HepG2 (cell line): ENCODE measurements around the gene RAPH1. TPM values are rescaled to one million over a fixed set of nuclear protein-coding genes. Genes with fewer than 3 reads are reported as not detected.

Source experiments
- ETV6 ChIP-seq: sonication (generic); formaldehyde crosslinking; conservative IDR thresholded peaks from 2 replicates; pipeline ENCODE4 v1.4.0; 2020; ENCODE audit warnings: missing genetic modification reagents
- FLYWCH1 ChIP-seq: sonication (generic); formaldehyde crosslinking; IDR thresholded peaks from 2 replicates; pipeline ENCODE4 v1.8.1; 2023; ENCODE audit warnings: mild to moderate bottlenecking, missing genetic modification reagents
- RFX5 ChIP-seq: IDR thresholded peaks from 2 replicates; pipeline ENCODE4 v1.6.1; 2011; ENCODE audit warnings: low read depth, low read length, improper control_type of control experiment
- SMARCC2 ChIP-seq: fragments of 450-650 bp; IDR thresholded peaks from 2 replicates; pipeline ENCODE4 v1.6.1; 2017; ENCODE audit warnings: antibody characterized with exemption, mild to moderate bottlenecking
- SMC3 ChIP-seq: IDR thresholded peaks from 2 replicates; pipeline ENCODE4 v1.6.1; 2011; ENCODE audit warnings: low read length, improper control_type of control experiment
- TCF7 ChIP-seq: sonication (generic); IDR thresholded peaks from 2 replicates; pipeline ENCODE4 v1.6.1; 2016; ENCODE audit warnings: antibody characterized with exemption, low read depth
- ZNF224 ChIP-seq: sonication (generic); formaldehyde crosslinking; IDR thresholded peaks from 2 replicates; pipeline ENCODE4 v1.5.0; 2020; ENCODE audit warnings: mild to moderate bottlenecking, missing genetic modification reagents
- polyA plus RNA-seq, 8 experiments: library from polyadenylated mRNA; depleted of rRNA in 3 of 8; stranded (reverse) in 7 of 8; unstranded in 1 of 8; fragments of >200 nt; fragmentation: Illumina TruSeq in 4 of 8; extraction: Trizol in 4 of 8; gene quantifications; 2 replicates each; pipeline versions ENCODE4 v1.2.1 to v1.2.3, GENCODE V29; 2011 to 2016; ENCODE audit warnings: low read depth in 4 of 8, missing spikeins in 1 of 8, mixed read lengths in 1 of 8; ENCODE audit not compliant: insufficient read depth in 1 of 8
- total RNA-seq, 5 experiments: library from RNA; depleted of rRNA; stranded (reverse); fragments of >200 nt; fragmentation: Illumina TruSeq; extraction: Trizol; gene quantifications; 2 replicates each; pipeline ENCODE4 v1.2.3, GENCODE V29; 2016; ENCODE audit warnings: low read depth in 1 of 5
- TF ChIP-seq, protein P1 (sequence below): sonication (generic); formaldehyde crosslinking; IDR thresholded peaks from 2 replicates; pipeline ENCODE4 v1.5.1; 2020; ENCODE audit warnings: mild to moderate bottlenecking, missing genetic modification reagents, moderate library complexity
- TF ChIP-seq, protein P2 (sequence below): IDR thresholded peaks from 2 replicates; pipeline ENCODE4 v1.6.1; 2016; ENCODE audit warnings: missing biosample characterization, missing genetic modification reagents, low read depth
- TF ChIP-seq, protein P3 (sequence below): sonication (generic); formaldehyde crosslinking; IDR thresholded peaks from 2 replicates; pipeline ENCODE4 v1.5.0; 2020; ENCODE audit warnings: missing genetic modification reagents
- TF ChIP-seq, protein P4 (sequence below): sonication (generic); formaldehyde crosslinking; IDR thresholded peaks from one replicate; pipeline ENCODE4 v1.5.1; 2020; ENCODE audit warnings: mild to moderate bottlenecking, missing genetic modification reagents; ENCODE audit errors: not compliant biosample characterization

RAPH1 gene
- total and polyA plus RNA-seq, 2 of the 13 experiments (the other 11 are each of a cell fraction or from before 2014, with no cell fraction given) = 5.3 to 6.7 TPM

DNA sequence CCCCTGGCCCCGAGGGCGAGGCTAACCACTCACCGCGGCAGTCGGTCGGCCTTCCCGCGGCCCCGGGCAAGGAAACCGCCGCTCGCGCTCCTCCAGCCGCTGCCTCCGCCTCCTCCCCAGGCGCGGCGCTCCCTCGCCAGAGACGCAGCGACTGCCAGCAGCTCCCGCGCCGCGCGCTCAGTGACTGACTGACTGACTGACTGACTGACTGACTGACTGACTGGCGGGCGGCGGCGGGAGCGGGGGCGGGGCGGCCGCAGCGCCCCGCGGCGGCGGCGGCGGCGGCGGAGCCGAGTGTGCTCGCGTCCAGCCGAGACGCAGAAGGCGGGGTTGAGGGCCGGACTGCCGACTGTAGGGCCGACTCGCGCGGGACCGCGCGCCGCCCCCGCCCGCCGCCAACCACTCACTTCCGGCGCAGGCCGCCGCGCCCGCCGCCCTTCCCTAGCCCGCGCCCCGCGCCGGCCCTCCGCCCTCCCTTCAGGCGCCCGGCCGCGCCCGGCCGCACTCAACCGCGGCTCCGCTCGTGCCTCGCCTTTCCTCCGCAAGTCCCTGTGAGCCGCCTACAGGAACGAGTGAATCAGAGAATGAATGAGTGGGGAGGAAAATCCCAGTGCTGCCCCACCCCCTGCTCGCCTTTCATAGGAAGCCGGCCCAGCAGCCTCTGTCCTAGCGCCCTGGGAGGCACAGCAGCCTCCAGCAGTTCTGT is at the start of gene RAPH1 (continued):
- TF ChIP-seq, protein P1, sequence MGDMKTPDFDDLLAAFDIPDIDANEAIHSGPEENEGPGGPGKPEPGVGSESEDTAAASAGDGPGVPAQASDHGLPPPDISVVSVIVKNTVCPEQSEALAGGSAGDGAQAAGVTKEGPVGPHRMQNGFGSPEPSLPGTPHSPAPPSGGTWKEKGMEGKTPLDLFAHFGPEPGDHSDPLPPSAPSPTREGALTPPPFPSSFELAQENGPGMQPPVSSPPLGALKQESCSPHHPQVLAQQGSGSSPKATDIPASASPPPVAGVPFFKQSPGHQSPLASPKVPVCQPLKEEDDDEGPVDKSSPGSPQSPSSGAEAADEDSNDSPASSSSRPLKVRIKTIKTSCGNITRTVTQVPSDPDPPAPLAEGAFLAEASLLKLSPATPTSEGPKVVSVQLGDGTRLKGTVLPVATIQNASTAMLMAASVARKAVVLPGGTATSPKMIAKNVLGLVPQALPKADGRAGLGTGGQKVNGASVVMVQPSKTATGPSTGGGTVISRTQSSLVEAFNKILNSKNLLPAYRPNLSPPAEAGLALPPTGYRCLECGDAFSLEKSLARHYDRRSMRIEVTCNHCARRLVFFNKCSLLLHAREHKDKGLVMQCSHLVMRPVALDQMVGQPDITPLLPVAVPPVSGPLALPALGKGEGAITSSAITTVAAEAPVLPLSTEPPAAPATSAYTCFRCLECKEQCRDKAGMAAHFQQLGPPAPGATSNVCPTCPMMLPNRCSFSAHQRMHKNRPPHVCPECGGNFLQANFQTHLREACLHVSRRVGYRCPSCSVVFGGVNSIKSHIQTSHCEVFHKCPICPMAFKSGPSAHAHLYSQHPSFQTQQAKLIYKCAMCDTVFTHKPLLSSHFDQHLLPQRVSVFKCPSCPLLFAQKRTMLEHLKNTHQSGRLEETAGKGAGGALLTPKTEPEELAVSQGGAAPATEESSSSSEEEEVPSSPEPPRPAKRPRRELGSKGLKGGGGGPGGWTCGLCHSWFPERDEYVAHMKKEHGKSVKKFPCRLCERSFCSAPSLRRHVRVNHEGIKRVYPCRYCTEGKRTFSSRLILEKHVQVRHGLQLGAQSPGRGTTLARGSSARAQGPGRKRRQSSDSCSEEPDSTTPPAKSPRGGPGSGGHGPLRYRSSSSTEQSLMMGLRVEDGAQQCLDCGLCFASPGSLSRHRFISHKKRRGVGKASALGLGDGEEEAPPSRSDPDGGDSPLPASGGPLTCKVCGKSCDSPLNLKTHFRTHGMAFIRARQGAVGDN = peak; percentile 82
- TF ChIP-seq, protein P2, sequence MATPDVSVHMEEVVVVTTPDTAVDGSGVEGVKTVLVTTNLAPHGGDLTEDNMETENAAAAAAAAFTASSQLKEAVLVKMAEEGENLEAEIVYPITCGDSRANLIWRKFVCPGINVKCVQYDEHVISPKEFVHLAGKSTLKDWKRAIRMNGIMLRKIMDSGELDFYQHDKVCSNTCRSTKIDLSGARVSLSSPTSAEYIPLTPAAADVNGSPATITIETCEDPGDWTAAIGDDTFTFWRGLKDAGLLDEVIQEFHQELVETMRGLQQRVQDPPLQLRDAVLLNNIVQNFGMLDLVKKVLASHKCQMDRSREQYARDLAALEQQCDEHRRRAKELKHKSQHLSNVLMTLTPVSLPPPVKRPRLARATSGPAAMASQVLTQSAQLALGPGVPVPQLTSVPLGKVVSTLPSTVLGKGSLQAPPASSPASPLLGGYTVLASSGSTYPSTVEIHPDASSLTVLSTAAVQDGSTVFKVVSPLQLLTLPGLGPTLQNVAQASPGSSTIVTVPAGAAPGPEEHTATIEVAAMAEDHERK = no peak
- TF ChIP-seq ZNF224 (CRISPR knock-in tag) (no peak), SMC3 (no peak), ETV6 (peak; percentile 41; the same call in 1 of the 2 replicates), TCF7 (0 out of 2 replicates have a peak, but pooled peaks have one; percentile 26), FLYWCH1 (CRISPR knock-in tag) (no peak), SMARCC2 (no peak), RFX5 (no peak)
- TF ChIP-seq, protein P3, sequence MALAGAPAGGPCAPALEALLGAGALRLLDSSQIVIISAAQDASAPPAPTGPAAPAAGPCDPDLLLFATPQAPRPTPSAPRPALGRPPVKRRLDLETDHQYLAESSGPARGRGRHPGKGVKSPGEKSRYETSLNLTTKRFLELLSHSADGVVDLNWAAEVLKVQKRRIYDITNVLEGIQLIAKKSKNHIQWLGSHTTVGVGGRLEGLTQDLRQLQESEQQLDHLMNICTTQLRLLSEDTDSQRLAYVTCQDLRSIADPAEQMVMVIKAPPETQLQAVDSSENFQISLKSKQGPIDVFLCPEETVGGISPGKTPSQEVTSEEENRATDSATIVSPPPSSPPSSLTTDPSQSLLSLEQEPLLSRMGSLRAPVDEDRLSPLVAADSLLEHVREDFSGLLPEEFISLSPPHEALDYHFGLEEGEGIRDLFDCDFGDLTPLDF (CRISPR knock-in tag) = no peak
- TF ChIP-seq, protein P4, sequence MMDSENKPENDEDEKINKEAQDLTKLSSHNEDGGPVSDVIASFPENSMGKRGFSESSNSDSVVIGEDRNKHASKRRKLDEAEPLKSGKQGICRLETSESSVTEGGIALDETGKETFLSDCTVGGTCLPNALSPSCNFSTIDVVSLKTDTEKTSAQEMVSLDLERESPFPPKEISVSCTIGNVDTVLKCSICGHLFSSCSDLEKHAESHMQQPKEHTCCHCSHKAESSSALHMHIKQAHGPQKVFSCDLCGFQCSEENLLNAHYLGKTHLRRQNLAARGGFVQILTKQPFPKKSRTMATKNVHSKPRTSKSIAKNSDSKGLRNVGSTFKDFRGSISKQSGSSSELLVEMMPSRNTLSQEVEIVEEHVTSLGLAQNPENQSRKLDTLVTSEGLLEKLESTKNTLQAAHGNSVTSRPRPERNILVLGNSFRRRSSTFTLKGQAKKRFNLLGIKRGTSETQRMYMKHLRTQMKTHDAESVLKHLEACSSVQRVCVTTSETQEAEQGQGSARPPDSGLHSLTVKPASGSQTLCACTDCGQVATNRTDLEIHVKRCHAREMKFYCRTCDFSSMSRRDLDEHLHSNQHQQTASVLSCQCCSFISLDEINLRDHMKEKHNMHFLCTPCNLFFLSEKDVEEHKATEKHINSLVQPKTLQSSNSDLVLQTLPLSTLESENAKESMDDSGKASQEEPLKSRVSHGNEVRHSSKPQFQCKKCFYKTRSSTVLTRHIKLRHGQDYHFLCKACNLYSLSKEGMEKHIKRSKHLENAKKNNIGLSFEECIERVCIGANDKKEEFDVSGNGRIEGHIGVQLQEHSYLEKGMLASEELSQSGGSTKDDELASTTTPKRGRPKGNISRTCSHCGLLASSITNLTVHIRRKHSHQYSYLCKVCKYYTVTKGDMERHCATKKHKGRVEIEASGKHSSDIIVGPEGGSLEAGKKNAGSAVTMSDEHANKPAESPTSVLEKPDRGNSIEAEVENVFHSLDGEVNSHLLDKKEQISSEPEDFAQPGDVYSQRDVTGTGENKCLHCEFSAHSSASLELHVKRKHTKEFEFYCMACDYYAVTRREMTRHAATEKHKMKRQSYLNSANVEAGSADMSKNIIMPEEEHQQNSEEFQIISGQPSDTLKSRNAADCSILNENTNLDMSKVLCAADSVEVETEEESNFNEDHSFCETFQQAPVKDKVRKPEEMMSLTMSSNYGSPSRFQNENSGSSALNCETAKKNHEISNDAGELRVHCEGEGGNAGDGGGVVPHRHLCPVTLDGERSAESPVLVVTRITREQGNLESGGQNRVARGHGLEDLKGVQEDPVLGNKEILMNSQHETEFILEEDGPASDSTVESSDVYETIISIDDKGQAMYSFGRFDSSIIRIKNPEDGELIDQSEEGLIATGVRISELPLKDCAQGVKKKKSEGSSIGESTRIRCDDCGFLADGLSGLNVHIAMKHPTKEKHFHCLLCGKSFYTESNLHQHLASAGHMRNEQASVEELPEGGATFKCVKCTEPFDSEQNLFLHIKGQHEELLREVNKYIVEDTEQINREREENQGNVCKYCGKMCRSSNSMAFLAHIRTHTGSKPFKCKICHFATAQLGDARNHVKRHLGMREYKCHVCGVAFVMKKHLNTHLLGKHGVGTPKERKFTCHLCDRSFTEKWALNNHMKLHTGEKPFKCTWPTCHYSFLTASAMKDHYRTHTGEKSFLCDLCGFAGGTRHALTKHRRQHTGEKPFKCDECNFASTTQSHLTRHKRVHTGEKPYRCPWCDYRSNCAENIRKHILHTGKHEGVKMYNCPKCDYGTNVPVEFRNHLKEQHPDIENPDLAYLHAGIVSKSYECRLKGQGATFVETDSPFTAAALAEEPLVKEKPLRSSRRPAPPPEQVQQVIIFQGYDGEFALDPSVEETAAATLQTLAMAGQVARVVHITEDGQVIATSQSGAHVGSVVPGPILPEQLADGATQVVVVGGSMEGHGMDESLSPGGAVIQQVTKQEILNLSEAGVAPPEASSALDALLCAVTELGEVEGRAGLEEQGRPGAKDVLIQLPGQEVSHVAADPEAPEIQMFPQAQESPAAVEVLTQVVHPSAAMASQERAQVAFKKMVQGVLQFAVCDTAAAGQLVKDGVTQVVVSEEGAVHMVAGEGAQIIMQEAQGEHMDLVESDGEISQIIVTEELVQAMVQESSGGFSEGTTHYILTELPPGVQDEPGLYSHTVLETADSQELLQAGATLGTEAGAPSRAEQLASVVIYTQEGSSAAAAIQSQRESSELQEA = no peak
